Skeletal muscle tissue (tissue), 4 donors: Measurements from ENCODE around the gene COL19A1. TPM values are rescaled to one million over a fixed set of nuclear protein-coding genes. Genes with fewer than 3 reads are reported as not detected.
"Not testable (repeated sequence)": the region's sequence is repeated elsewhere in the genome, so short reads cannot be mapped to it uniquely, and the experiment has no call there.

Source experiments
- H3K27ac ChIP-seq: one replicate; pipeline ENCODE4 v1.7.0; 2013; ENCODE audit warnings: mild to moderate bottlenecking, low read depth, low read length, inconsistent platforms
- H3K27me3 ChIP-seq, 3 donors: one replicate each; pipeline ENCODE4 v1.7.0; 2013; ENCODE audit warnings: low read length in 3 of 3; ENCODE audit not compliant: control insufficient read depth in 3 of 3, insufficient read depth in 3 of 3
- H3K36me3 ChIP-seq, 3 donors: one replicate each; pipeline ENCODE4 v1.7.0; 2013; ENCODE audit warnings: low read length in 3 of 3; ENCODE audit not compliant: control insufficient read depth in 3 of 3, insufficient read depth in 3 of 3
- H3K4me1 ChIP-seq, 3 donors: one replicate each; pipeline ENCODE4 v1.7.0; 2013; ENCODE audit warnings: low read length in 3 of 3, mild to moderate bottlenecking in 3 of 3; ENCODE audit not compliant: control insufficient read depth in 3 of 3, insufficient read depth in 3 of 3
- H3K4me3 ChIP-seq, 3 donors: one replicate each; pipeline ENCODE4 v1.7.0; 2013; ENCODE audit warnings: low read length in 3 of 3
- H3K9ac ChIP-seq, 3 donors: one replicate each; pipeline ENCODE4 v1.7.0; 2013; ENCODE audit warnings: low read length in 3 of 3, mild to moderate bottlenecking in 3 of 3, moderate library complexity in 2 of 3, low read depth in 1 of 3
- H3K9me3 ChIP-seq, 3 donors: one replicate each; pipeline ENCODE4 v1.7.0; 2013; ENCODE audit warnings: low read length in 3 of 3; ENCODE audit not compliant: control insufficient read depth in 3 of 3
- total RNA-seq: library from RNA; depleted of rRNA; stranded (reverse); fragments of >200 nt; gene quantifications from one replicate; pipeline ENCODE4 v1.2.3, GENCODE V29; 2014
- donor health status: Osteomylitis.

The COL19A1 gene
- total RNA-seq = 10.4 TPM

DNA sequence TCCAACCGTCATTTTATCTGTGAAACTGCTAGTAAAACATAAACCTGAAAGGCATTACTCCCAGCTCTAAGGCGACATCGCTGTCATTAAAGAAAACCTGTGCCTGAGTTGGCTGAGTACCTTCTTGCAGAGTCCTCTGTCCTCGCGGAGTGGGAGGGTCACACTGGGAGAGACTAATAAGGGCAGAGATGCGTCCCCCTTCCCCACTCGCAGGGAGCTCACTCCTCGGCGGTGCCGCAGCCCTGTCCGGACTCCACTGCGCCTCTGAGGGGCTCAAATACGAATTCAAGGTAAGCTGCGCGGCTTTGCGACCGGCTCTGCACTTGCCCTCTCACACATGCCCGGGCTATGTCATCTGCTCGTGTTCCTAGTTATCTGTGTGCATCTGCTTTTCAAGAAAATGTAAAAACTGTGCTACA lies at the start of gene COL19A1:
Gene COL19A1, plus strand, starts transcription at position 206 of the 419 bp plus-strand sequence. CDS start 13,012 bp downstream, outside the sequence.
- no peaks in the 10 kb centered on the region for H3K9me3 ChIP-seq
- H3K27ac ChIP-seq = peak within 1 kb of the TSS; percentile 33
- peak within 1 kb of the TSS; percentile 69 to 83 (median 70) for H3K4me3 ChIP-seq
- H3K27me3 ChIP-seq = no peaks in the 10 kb centered on the region
- H3K36me3 ChIP-seq = no peaks in the 10 kb centered on the region
- H3K4me1 ChIP-seq = peaks cover 6 to 15% (median 8%) of the 10 kb centered on the region in 3 donors
- H3K9ac ChIP-seq = peak within 1 kb of the TSS; percentile 72 to 78 (median 77)

GRCh38 chr6:69816569-69816968 lies 49.8 kb upstream of the COL19A1 start:
- no peak overlapping the region for H3K9ac ChIP-seq
- H3K27ac ChIP-seq = no peak overlapping the region
- H3K4me1 ChIP-seq = no peaks in the 10 kb centered on the region
- no peak overlapping the region for H3K4me3 ChIP-seq
- H3K36me3 ChIP-seq = no peaks in the 10 kb centered on the region
- H3K27me3 ChIP-seq = no peaks in the 10 kb centered on the region
- H3K9me3 ChIP-seq = no peaks in the 10 kb centered on the region

DNA sequence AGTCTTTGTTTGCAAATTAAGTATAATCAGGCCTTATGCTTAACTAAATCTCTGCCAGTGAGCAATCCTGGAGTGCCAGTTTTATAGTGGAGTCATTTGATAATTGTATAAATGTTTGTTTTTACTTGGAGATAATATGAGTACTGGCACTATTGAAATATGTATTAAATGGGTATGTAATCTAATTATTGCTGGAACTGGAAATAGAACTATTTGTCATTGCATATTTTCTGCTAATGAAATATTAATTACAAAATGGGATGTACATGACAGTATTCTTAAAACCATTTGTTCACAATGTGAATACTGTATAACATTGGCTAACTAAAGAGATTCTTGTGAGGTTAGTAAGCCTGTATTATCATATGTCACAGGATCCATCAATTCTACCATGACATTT lies 49.0 kb upstream of the COL19A1 start:
- Histone ChIP-seq H3K36me3 (no peaks in the 10 kb centered on the region), H3K27me3 (no peaks in the 10 kb centered on the region), H3K4me1 (no peaks in the 10 kb centered on the region), H3K9me3 (no peaks in the 10 kb centered on the region), H3K9ac (no peak overlapping the region), H3K27ac (no peak overlapping the region), H3K4me3 (no peak overlapping the region)

DNA sequence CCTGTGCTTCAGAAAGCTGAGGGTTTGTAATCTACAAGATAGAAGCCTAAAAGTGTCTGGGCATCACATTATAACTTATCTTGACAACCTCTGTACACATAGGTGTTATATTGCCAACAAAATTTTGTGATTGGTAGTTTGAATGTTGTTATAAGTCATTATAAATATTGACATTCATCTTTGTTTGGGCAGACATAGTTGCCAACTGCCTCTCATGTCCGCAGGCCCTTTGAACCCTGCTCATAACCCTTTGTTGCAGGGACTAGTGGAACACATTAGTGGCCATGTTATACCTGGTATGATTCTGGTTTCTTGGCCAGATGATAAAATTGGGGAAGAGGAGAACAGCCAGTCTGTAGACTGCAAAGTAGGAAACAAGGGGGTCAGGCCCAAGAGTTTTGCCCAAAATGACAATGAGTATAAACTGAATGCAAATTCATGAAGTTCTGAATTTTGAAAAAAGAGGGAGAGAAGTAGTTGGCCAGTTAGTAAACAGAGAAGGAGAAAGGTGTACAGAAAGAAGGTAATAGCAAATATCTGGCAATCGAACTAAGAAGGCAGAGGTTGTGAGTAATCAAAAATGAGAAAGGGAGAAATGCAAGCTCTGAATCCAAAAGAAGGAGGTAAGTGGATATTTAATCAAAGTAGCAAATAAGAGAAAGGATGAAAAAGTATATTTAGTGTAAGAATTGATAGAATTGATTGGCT lies 48.0 kb upstream of the COL19A1 start:
- Histone ChIP-seq H3K9ac (no peak overlapping the region), H3K36me3 (no peaks in the 10 kb centered on the region), H3K27me3 (no peaks in the 10 kb centered on the region), H3K4me1 (no peaks in the 10 kb centered on the region), H3K9me3 (no peaks in the 10 kb centered on the region), H3K4me3 (no peak overlapping the region), H3K27ac (no peak overlapping the region)

DNA sequence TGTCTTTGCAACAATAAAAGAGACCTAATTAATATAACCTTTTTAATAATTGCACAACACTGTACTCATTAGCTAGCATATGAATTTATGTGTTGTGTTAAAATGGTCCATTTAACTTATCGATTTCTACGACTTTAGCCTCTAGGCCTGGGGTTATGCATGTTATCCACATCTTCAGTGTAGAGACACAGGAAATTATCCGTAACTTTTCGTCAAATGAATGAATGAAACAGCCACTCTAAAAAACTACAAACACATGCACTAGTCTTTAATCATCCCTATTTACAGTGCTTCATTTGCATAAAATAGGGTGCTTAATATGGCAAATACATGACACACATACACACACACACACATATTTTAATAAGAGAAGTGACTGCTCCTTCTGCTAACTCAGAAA lies 47.2 kb upstream of the COL19A1 start:
- Histone ChIP-seq H3K4me1 (no peaks in the 10 kb centered on the region), H3K36me3 (no peaks in the 10 kb centered on the region), H3K4me3 (no peak overlapping the region), H3K9me3 (no peaks in the 10 kb centered on the region), H3K27ac (no peak overlapping the region), H3K9ac (no peak overlapping the region), H3K27me3 (no peaks in the 10 kb centered on the region)

GRCh38 chr6:69820018-69820417 lies 46.3 kb upstream of the COL19A1 start:
- Histone ChIP-seq H3K36me3 (no peaks in the 10 kb centered on the region), H3K27ac (no peak overlapping the region), H3K9me3 (no peaks in the 10 kb centered on the region), H3K4me1 (no peaks in the 10 kb centered on the region), H3K9ac (no peak overlapping the region), H3K4me3 (no peak overlapping the region), H3K27me3 (no peaks in the 10 kb centered on the region)

GRCh38 chr6:69820438-69820837 lies 45.9 kb upstream of the COL19A1 start:
- no peak overlapping the region for H3K4me3 ChIP-seq
- no peaks in the 10 kb centered on the region for H3K27me3 ChIP-seq
- H3K36me3 ChIP-seq = no peaks in the 10 kb centered on the region
- no peak overlapping the region for H3K9ac ChIP-seq
- H3K27ac ChIP-seq = no peak overlapping the region
- no peaks in the 10 kb centered on the region for H3K9me3 ChIP-seq
- H3K4me1 ChIP-seq = no peaks in the 10 kb centered on the region

- H3K9me3 ChIP-seq, H3K4me3 ChIP-seq, H3K27me3 ChIP-seq, H3K27ac ChIP-seq, H3K9ac ChIP-seq, H3K36me3 ChIP-seq, H3K4me1 ChIP-seq: not testable (repeated sequence)
Measured at GRCh38 chr6:69824355-69824754, 42.0 kb upstream of the COL19A1 start.

- H3K4me1 ChIP-seq = no peaks in the 10 kb centered on the region
- no peaks in the 10 kb centered on the region for H3K27me3 ChIP-seq
- no peak overlapping the region for H3K9ac ChIP-seq
- no peaks in the 10 kb centered on the region for H3K9me3 ChIP-seq
- no peak overlapping the region for H3K27ac ChIP-seq
- H3K4me3 ChIP-seq = no peak overlapping the region
- H3K36me3 ChIP-seq = no peaks in the 10 kb centered on the region
Measured at GRCh38 chr6:69825904-69826303, 40.5 kb upstream of the COL19A1 start.

DNA sequence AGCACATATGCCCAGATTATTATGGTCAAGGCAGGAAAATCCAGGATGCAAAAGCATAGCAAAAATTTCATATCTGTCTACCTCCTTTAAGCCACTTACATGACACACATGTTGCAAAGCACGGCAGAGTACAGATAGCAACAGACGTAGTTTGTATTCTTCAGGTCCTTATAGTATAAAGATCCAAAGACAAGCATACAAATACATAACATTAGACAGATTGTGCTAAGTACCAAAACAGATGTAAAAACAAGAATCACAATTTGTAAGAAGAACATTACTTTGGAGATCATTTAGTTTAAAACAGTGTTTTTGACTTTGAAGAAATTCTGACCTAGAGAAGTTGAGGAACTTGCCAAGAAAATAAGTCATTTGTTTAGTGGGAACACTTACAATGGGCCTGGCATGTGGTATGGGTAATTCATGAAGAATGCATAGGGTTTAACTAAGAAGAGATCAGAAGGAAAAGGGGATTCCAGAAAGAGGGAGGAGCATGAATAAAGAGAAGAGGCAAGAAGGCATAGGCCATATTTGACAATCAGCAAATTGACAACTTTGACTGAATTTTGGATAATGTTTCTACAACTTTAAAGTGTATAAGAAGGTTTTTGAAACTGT lies 39.0 kb upstream of the COL19A1 start:
- Histone ChIP-seq H3K36me3 (no peaks in the 10 kb centered on the region), H3K9ac (no peak overlapping the region), H3K27ac (no peak overlapping the region), H3K27me3 (no peaks in the 10 kb centered on the region), H3K4me3 (no peak overlapping the region), H3K4me1 (no peaks in the 10 kb centered on the region), H3K9me3 (no peaks in the 10 kb centered on the region)
